PC-9 (cell line): Measurements from ENCODE around the gene KDM4B.

Source experiments
- EZH2 ChIP-seq: fragments of 200-600 bp; sonication (generic); IDR thresholded peaks from 2 replicates; pipeline ENCODE4 v1.8.0; 2017; ENCODE audit warnings: antibody characterized with exemption, low read depth
- TF ChIP-seq, protein P1 (sequence below): fragments of 200-600 bp; sonication (generic); conservative IDR thresholded peaks from 2 replicates; pipeline ENCODE4 v1.6.1; 2017; ENCODE audit warnings: mixed run types, antibody characterized with exemption, mild to moderate bottlenecking, moderate library complexity

DNA sequence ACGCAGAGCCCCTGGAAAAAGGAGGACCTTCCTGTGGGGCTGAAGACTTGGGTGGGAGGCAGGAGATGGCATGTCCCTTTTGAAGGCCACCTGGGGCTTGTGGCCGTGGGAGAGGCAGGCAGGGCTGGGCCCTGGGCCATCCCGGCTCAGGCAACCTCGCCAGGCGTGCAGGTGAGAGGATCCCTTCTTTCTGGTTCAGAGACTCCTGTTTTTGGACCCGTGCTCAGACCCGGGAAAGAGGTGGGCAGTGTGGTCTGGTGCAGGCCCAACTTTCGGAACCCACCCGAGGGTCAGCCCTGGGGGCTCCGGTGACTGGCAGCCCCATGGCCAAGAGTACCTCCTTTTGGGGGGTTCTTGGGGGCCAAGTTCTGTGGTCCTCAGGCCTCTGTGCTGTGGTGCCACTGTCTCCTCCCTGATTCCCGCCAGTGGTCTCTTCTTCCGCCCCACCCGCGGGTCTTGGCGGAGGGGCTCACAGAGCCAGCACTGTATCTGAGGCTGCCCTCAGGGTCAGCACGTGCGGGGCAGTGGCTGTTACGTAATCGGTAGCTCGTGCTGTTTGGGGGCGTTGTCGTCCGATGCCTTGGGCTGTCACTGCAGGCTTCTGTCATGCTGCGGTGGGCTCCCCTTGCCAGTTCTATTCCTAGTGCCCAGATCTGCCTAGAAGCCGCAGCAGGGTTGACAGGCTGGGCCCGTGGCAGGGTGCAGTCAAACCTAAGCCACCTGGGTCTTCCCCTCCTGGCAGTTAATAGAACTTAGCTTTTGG lies 42.7 kb downstream of the KDM4B start:
- TF ChIP-seq, protein P1, sequence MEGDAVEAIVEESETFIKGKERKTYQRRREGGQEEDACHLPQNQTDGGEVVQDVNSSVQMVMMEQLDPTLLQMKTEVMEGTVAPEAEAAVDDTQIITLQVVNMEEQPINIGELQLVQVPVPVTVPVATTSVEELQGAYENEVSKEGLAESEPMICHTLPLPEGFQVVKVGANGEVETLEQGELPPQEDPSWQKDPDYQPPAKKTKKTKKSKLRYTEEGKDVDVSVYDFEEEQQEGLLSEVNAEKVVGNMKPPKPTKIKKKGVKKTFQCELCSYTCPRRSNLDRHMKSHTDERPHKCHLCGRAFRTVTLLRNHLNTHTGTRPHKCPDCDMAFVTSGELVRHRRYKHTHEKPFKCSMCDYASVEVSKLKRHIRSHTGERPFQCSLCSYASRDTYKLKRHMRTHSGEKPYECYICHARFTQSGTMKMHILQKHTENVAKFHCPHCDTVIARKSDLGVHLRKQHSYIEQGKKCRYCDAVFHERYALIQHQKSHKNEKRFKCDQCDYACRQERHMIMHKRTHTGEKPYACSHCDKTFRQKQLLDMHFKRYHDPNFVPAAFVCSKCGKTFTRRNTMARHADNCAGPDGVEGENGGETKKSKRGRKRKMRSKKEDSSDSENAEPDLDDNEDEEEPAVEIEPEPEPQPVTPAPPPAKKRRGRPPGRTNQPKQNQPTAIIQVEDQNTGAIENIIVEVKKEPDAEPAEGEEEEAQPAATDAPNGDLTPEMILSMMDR = no peak
- no peak for TF ChIP-seq EZH2
